ENCODE measurements around the gene HSDL2.
"Not testable (repeated sequence)": the region's sequence is repeated elsewhere in the genome, so short reads cannot be mapped to it uniquely, and the experiment has no call there.

HSDL2 gene

GRCh38 chr9:112367465-112367864 is 12.4 kb upstream of the HSDL2 start:
- FAIRE-seq, result no peak

- FAIRE-seq, result no peak
These were observed 10.1 kb upstream of the HSDL2 start for GRCh38 chr9:112369817-112370216.

GRCh38 chr9:112371060-112371459 is 8.8 kb upstream of the HSDL2 start:
- FAIRE-seq, result no peak

- FAIRE-seq, result not testable (repeated sequence)
These were observed 6.2 kb upstream of the HSDL2 start for GRCh38 chr9:112373666-112374065.

- not testable (repeated sequence) for FAIRE-seq
These were observed 5.7 kb upstream of the HSDL2 start for GRCh38 chr9:112374232-112374631.

GRCh38 chr9:112375361-112375760 is 4.5 kb upstream of the HSDL2 start:
- FAIRE-seq, result no peak

GRCh38 chr9:112377087-112377486 is 2.8 kb upstream of the HSDL2 start:
- no peak for FAIRE-seq

- FAIRE-seq, result no peak
These were observed 2.1 kb upstream of the HSDL2 start for GRCh38 chr9:112377684-112378327.

- no peak for FAIRE-seq
These were observed 1.4 kb upstream of the HSDL2 start for GRCh38 chr9:112378328-112379176.

- peak; percentile 87 for FAIRE-seq
These were observed 469 bp upstream of the HSDL2 start for GRCh38 chr9:112379177-112380101.

GRCh38 chr9:112380825-112381221 is 915 bp downstream of the HSDL2 start:
- FAIRE-seq, result no peak

- no peak for FAIRE-seq
These were observed 2.2 kb downstream of the HSDL2 start for GRCh38 chr9:112382066-112382465.

- no peak for FAIRE-seq
These were observed 2.8 kb downstream of the HSDL2 start for GRCh38 chr9:112382501-112383364.

- no peak for FAIRE-seq
These were observed 4.3 kb downstream of the HSDL2 start for GRCh38 chr9:112384219-112384618.

- no peak for FAIRE-seq
These were observed 4.8 kb downstream of the HSDL2 start for GRCh38 chr9:112384690-112385089.

GRCh38 chr9:112387115-112387514 is 7.2 kb downstream of the HSDL2 start:
- FAIRE-seq, result no peak

- not testable (repeated sequence) for FAIRE-seq
These were observed 10.0 kb downstream of the HSDL2 start for GRCh38 chr9:112389897-112390296.

GRCh38 chr9:112391936-112392560 is 12.1 kb downstream of the HSDL2 start:
- not testable (repeated sequence) for FAIRE-seq

- FAIRE-seq, result not testable (repeated sequence)
These were observed 13.2 kb downstream of the HSDL2 start for GRCh38 chr9:112393146-112393545.

- FAIRE-seq, result no peak
These were observed 16.5 kb downstream of the HSDL2 start for GRCh38 chr9:112396416-112396815.

- FAIRE-seq, result no peak
These were observed 17.0 kb downstream of the HSDL2 start for GRCh38 chr9:112396872-112397271.

Data from G401.6 (cell line).